ENCODE results near the gene SLIT3. TPM values are rescaled to one million over a fixed set of nuclear protein-coding genes. Genes with fewer than 3 reads are reported as not detected.

Gene SLIT3
- total RNA-seq, 2 experiments from 2014 or later, result not detected

DNA sequence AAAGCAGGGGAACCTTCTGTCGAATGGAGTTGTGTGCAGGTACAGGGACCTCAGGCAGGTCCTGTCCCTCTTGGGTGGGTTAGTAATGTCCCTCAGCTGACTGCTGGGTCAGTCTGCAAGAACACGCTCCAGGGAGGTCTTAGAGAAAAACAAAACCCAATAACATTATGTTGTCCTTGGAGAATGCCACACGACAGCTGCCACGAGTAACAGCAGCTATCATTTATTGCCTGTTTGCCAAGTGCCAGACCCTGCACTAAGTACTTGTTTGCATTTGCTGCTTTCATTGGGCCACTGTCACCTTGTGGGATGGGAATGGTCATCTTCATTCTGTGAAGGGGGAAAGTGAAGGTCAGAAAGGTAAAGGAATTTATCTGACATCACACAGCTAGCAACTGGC is 310.3 kb downstream of the SLIT3 start:
- Mint-ChIP-seq H3K4me1 (ENCODE audit: low read depth) (no peaks in the 10 kb centered on the region), H3K9me3 (no peaks in the 10 kb centered on the region), H3K4me3 (no peak overlapping the region), H3K36me3 (ENCODE audit: low read depth) (no peaks in the 10 kb centered on the region), H3K27me3 (peaks cover 16% of the 10 kb centered on the region), H3K27ac (no peak overlapping the region)
- TF ChIP-seq, protein P1, sequence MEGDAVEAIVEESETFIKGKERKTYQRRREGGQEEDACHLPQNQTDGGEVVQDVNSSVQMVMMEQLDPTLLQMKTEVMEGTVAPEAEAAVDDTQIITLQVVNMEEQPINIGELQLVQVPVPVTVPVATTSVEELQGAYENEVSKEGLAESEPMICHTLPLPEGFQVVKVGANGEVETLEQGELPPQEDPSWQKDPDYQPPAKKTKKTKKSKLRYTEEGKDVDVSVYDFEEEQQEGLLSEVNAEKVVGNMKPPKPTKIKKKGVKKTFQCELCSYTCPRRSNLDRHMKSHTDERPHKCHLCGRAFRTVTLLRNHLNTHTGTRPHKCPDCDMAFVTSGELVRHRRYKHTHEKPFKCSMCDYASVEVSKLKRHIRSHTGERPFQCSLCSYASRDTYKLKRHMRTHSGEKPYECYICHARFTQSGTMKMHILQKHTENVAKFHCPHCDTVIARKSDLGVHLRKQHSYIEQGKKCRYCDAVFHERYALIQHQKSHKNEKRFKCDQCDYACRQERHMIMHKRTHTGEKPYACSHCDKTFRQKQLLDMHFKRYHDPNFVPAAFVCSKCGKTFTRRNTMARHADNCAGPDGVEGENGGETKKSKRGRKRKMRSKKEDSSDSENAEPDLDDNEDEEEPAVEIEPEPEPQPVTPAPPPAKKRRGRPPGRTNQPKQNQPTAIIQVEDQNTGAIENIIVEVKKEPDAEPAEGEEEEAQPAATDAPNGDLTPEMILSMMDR (IDR thresholded peaks at IDR 0.05), result no peak
- ChIA-PET POLR2A (no interaction called here), CTCF (no interaction called here)
- Histone ChIP-seq H3K9me3 (ENCODE audit: control insufficient read depth in 1 of 2, insufficient read depth in 1 of 2, low read length in 2 of 2) (no peaks in the 10 kb centered on the region), H3K36me3 (ENCODE audit: insufficient read depth, low read length) (no peaks in the 10 kb centered on the region), H3K27me3 (ENCODE audit: control insufficient read depth in 1 of 2, insufficient read depth in 2 of 2, low read length in 2 of 2) (no peaks in the 10 kb centered on the region), H3K4me3 (ENCODE audit: low read length) (no peak overlapping the region), H3K27ac (ENCODE audit: low read depth in 1 of 2, low read length in 2 of 2) (no peak overlapping the region), H3K4me1 (ENCODE audit: insufficient read depth, low read length) (no peaks in the 10 kb centered on the region)
- intact Hi-C loops (cut with DNase I, micrococcal nuclease), result no loop called here
- no peak for ATAC-seq (ENCODE audit: poor library complexity)
- no peak for DNase-seq

DNA sequence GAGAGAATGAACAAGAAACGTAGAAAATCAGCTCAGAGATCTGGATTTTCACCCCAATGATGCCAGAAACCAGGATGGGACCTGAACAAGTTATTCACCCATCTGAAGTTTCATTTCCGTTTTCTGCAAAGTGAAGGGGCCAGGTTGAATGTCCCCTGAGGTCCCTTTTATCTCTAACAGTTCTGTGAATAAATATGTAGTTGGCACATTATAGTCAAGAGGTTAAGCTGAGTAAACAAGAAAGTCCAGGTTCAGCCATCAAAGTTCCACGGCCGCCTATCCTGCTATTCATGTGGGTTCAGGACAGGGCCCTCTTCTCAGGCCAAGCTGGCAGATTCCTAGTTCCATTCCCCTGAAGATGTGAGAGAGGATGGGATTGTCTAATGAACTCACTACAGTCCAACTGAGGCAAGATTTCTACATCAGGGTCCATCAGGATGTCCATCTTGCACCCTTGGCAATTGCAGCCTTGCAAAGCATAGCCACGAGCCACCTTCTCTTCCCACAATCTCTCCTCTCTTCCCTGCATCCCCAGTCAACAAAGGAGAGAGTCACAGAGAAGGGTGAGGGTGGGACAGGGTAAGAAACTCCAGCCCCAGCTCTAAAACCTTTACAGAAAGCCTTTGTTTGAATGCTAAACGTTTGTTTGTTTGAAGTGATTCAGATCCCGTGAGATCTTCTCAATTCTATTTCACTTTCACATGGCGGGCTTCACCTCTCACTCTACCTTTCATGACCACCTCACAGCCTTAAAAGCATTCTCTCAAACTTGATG is 311.0 kb downstream of the SLIT3 start:
- DNase-seq, result no peak
- no peaks in the 10 kb centered on the region for H3K9me3 Mint-ChIP-seq
- CTCF ChIA-PET, result no interaction called here
- no peaks in the 10 kb centered on the region for H3K9me3 ChIP-seq (ENCODE audit: control insufficient read depth in 1 of 2, insufficient read depth in 1 of 2, low read length in 2 of 2)
- no peak for ATAC-seq (ENCODE audit: poor library complexity)
- H3K36me3 ChIP-seq (ENCODE audit: insufficient read depth, low read length), result no peaks in the 10 kb centered on the region
- TF ChIP-seq, protein P1 (IDR thresholded peaks at IDR 0.05), result no peak
- H3K4me3 Mint-ChIP-seq, result no peak overlapping the region
- no peak overlapping the region for H3K27ac ChIP-seq (ENCODE audit: low read depth in 1 of 2, low read length in 2 of 2)
- H3K4me3 ChIP-seq (ENCODE audit: low read length), result no peak overlapping the region
- no peak overlapping the region for H3K27ac Mint-ChIP-seq
- no peaks in the 10 kb centered on the region for H3K4me1 ChIP-seq (ENCODE audit: insufficient read depth, low read length)
- peaks cover 16% of the 10 kb centered on the region for H3K27me3 Mint-ChIP-seq
- no peaks in the 10 kb centered on the region for H3K36me3 Mint-ChIP-seq (ENCODE audit: low read depth)
- no peaks in the 10 kb centered on the region for H3K4me1 Mint-ChIP-seq (ENCODE audit: low read depth)
- no peaks in the 10 kb centered on the region for H3K27me3 ChIP-seq (ENCODE audit: control insufficient read depth in 1 of 2, insufficient read depth in 2 of 2, low read length in 2 of 2)
- intact Hi-C loops (cut with DNase I, micrococcal nuclease), result loop anchor here in 1 of 2 experiments (2.0 kb wide), 1 partner anchor 589 kb away; no protein-coding TSS in a partner anchor
- POLR2A ChIA-PET, result no interaction called here

DNA sequence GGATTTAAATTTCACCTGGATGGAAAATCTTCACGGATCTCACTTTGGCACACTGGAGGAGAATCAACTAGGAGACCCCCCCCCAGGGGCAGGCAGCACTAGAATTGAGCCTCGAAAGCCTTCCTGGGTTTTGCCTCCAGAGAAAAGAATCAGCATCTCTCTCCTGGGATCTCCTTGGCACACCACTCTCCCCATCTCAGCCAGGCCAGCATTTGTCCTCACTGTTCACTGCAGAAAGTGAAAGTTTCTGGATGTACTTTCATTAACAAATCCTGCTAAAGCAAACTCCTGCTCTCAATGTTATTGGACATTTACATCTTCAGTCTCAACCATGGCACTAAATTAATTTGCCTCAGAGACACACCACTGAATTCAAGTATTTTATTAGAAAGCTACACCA is 312.2 kb downstream of the SLIT3 start:
- no peak overlapping the region for H3K27ac ChIP-seq (ENCODE audit: low read depth in 1 of 2, low read length in 2 of 2)
- peaks cover 16% of the 10 kb centered on the region for H3K27me3 Mint-ChIP-seq
- TF ChIP-seq, protein P1 (IDR thresholded peaks at IDR 0.05), result no peak
- H3K4me3 Mint-ChIP-seq, result no peak overlapping the region
- no peak overlapping the region for H3K27ac Mint-ChIP-seq
- intact Hi-C loops (cut with DNase I, micrococcal nuclease), result loop anchor here in 1 of 2 experiments (2.0 kb wide), 1 partner anchor 590 kb away; no protein-coding TSS in a partner anchor
- ChIA-PET CTCF (no interaction called here), POLR2A (no interaction called here)
- no peak overlapping the region for H3K4me3 ChIP-seq (ENCODE audit: low read length)
- H3K36me3 ChIP-seq (ENCODE audit: insufficient read depth, low read length), result no peaks in the 10 kb centered on the region
- no peaks in the 10 kb centered on the region for H3K4me1 ChIP-seq (ENCODE audit: insufficient read depth, low read length)
- H3K9me3 ChIP-seq (ENCODE audit: control insufficient read depth in 1 of 2, insufficient read depth in 1 of 2, low read length in 2 of 2), result no peaks in the 10 kb centered on the region
- no peaks in the 10 kb centered on the region for H3K27me3 ChIP-seq (ENCODE audit: control insufficient read depth in 1 of 2, insufficient read depth in 2 of 2, low read length in 2 of 2)
- no peaks in the 10 kb centered on the region for H3K9me3 Mint-ChIP-seq
- DNase-seq (no peak), ATAC-seq (ENCODE audit: poor library complexity) (no peak)
- no peaks in the 10 kb centered on the region for H3K36me3 Mint-ChIP-seq (ENCODE audit: low read depth)
- H3K4me1 Mint-ChIP-seq (ENCODE audit: low read depth), result no peaks in the 10 kb centered on the region
